ENCODE data around the gene DNAJA3. TPM values are rescaled to one million over a fixed set of nuclear protein-coding genes. Genes with fewer than 3 reads are reported as not detected.

The DNAJA3 gene
- total RNA-seq, 1 experiment from 2014 or later: 56.2 TPM

DNA sequence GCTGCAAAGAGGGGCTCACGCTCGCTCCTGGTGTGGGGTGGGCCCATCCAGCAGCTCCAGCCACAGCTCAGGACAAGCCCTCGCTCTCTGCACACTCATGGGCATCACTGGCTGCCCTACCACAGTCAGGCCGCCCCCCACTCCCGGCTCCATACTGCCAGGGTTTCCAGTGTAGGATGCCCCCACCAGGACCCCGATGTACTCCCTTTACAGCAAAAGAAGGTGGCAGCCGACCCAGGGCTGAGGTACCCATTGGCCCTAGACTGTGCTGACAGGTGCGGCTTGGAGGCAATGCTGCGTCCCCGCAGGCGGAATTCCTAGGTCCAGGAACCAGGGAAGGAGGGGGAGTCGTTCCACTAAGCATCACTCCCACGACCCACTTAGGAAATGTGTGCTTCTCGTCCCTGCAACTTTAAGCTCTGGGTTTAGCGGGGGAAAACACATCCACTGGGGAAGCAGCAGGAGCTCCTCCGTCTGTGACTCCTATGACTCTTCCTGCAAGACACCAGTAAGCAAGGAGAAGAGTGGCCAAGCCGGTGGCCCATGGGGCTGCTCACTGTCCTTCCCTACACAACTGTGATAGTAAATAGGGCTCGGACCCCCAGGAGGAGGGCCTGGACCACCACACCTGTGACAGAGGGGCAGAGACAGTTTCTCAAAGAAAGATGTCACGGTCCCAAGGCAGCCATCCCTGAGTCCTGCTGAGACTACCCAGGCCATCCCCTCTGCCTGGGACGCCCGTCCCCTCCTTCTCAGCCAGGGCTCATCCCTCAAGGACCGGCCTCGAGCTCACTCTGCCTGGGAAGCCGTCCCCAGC lies 22.3 kb upstream of the DNAJA3 start:
- Mint-ChIP-seq H3K36me3 (ENCODE audit: insufficient read depth in 1 of 3, low read depth in 3 of 3) (peaks cover 0 to 18% (median 4%) of the 10 kb centered on the region in 3 experiments; a peak in 4 of 7 replicates), H3K27ac (no peak overlapping the region; a peak in 1 of 7 replicates), H3K27me3 (ENCODE audit: low read depth) (no peaks in the 10 kb centered on the region), H3K4me1 (peaks cover 6 to 8% of the 10 kb centered on the region in 2 experiments), H3K9me3 (no peaks in the 10 kb centered on the region; a peak in 2 of 5 replicates), H3K4me3 (no peak overlapping the region)
- no peak overlapping the region for H2BK5ac ChIP-seq (ENCODE audit: insufficient read length, low read length)
- H2BK20ac ChIP-seq (ENCODE audit: low read depth, low read length, poor library complexity, severe bottlenecking): no peak overlapping the region
- H4K5ac ChIP-seq (ENCODE audit: insufficient read length, low read depth, low read length): no peak overlapping the region
- no peak overlapping the region for H2BK120ac ChIP-seq (ENCODE audit: low read depth, low read length, poor library complexity, severe bottlenecking)
- no peaks in the 10 kb centered on the region for H3K27me3 ChIP-seq (ENCODE audit: insufficient read depth, low read length)
- no peak overlapping the region for H4K8ac ChIP-seq (replicated peaks; ENCODE audit: insufficient read length, low read depth, low read length)
- no peak overlapping the region for H3K27ac ChIP-seq (ENCODE audit: insufficient read length, low read depth, low read length)
- no peak overlapping the region for H3K14ac ChIP-seq (ENCODE audit: insufficient read depth, low read length)
- no peak overlapping the region for H3K4me2 ChIP-seq (ENCODE audit: insufficient read depth, insufficient read length, low read length)
- no peak overlapping the region for H3T11ph ChIP-seq (ENCODE audit: low read length)
- no peak overlapping the region for H2BK15ac ChIP-seq (ENCODE audit: low read depth, low read length)
- H4K20me1 ChIP-seq (ENCODE audit: control insufficient read depth, insufficient read depth, insufficient read length): no peaks in the 10 kb centered on the region
- H3K23ac ChIP-seq (ENCODE audit: insufficient read length, low read depth, low read length): no peak overlapping the region
- no peaks in the 10 kb centered on the region for H3K79me1 ChIP-seq (ENCODE audit: insufficient read depth, low read depth, low read length, poor library complexity, severe bottlenecking)
- H3K9ac ChIP-seq (ENCODE audit: extremely low read depth, insufficient read length, low read length): no peak overlapping the region
- H2AK5ac ChIP-seq (ENCODE audit: insufficient read length, low read length): no peak overlapping the region
- H4K91ac ChIP-seq (ENCODE audit: insufficient read length, low read depth, low read length): no peak overlapping the region
- no peak for DNase-seq
- no peak overlapping the region for H2BK12ac ChIP-seq (ENCODE audit: insufficient read length, low read depth, low read length)
- no peaks in the 10 kb centered on the region for H3K4me1 ChIP-seq (ENCODE audit: insufficient read depth, low read length)
- WGBS (ENCODE audit: extremely low coverage, insufficient read length, low lambda C conversion rate): no CpG with 5 or more reads among the region's 24 CpGs
- no peak overlapping the region for H3K4ac ChIP-seq (ENCODE audit: low read depth, low read length)
- no peaks in the 10 kb centered on the region for H3K79me2 ChIP-seq (ENCODE audit: insufficient read depth, low read length)
- no peak overlapping the region for H3K18ac ChIP-seq (ENCODE audit: insufficient read length, low read depth, low read length)
- H2AFZ ChIP-seq (ENCODE audit: low read length): no peak overlapping the region
- no peaks in the 10 kb centered on the region for H3K9me3 ChIP-seq (ENCODE audit: control insufficient read depth, low read depth, low read length)
- TF ChIP-seq, protein P1, sequence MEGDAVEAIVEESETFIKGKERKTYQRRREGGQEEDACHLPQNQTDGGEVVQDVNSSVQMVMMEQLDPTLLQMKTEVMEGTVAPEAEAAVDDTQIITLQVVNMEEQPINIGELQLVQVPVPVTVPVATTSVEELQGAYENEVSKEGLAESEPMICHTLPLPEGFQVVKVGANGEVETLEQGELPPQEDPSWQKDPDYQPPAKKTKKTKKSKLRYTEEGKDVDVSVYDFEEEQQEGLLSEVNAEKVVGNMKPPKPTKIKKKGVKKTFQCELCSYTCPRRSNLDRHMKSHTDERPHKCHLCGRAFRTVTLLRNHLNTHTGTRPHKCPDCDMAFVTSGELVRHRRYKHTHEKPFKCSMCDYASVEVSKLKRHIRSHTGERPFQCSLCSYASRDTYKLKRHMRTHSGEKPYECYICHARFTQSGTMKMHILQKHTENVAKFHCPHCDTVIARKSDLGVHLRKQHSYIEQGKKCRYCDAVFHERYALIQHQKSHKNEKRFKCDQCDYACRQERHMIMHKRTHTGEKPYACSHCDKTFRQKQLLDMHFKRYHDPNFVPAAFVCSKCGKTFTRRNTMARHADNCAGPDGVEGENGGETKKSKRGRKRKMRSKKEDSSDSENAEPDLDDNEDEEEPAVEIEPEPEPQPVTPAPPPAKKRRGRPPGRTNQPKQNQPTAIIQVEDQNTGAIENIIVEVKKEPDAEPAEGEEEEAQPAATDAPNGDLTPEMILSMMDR (conservative IDR thresholded peaks at IDR 0.05): no peak
- no peak overlapping the region for H3K56ac ChIP-seq (ENCODE audit: insufficient read length, low read depth, low read length)
- no peaks in the 10 kb centered on the region for H3K23me2 ChIP-seq (ENCODE audit: insufficient read length, low read depth, low read length, poor library complexity, severe bottlenecking)

Measured in H9 (cell line).